ENCODE results near the gene SLC25A46.
"Not testable (repeated sequence)": the region's sequence is repeated elsewhere in the genome, so short reads cannot be mapped to it uniquely, and the experiment has no call there.

Gene SLC25A46

DNA sequence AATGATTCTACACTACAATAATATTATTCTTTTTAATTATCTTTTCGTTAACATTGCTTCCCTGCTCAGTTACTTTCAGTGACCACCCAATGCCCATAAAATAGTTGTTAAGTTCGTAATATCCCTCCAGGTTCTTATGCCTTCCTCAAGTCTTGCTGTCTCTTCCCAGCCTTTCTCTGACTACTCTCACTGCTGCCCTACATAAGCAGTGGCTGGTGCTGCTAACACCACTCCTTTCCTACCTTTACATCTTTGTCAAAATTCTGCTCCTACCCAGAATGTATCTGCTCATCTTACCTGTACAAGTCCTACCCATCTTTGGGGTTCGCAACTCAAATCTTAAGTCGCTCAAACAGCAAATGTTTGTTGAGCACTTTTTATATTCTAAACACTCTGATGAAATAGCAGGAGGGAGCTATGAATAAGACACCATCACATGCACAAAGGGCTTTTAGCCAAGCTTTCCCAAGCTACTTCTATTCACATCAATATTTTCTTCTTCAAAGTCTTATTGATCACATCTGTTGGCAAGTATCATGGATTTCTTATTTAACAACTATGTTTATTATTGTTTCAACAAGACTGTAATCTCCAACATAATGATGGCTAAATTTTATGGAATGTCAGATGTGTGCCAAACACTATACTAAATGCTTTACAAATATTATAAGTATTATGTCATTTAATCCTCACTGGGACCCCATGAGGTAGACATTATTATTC, 29.5 kb downstream of the SLC25A46 start:
- TF ChIP-seq CTCF (IDR thresholded peaks at IDR 0.05; ENCODE audit: low read depth, low read length), result no peak
- H3K27me3 ChIP-seq (ENCODE audit: insufficient read depth, low read depth, severe bottlenecking), result no peaks in the 10 kb centered on the region
- H3K4me3 ChIP-seq (ENCODE audit: low read depth, low read length), result no peak overlapping the region
- no peaks in the 10 kb centered on the region for H3K9me3 ChIP-seq (ENCODE audit: severe bottlenecking)
- DNase-seq, result no peak
- H3K27ac ChIP-seq, result no peak overlapping the region
- H3K36me3 ChIP-seq, result no peaks in the 10 kb centered on the region

DNA sequence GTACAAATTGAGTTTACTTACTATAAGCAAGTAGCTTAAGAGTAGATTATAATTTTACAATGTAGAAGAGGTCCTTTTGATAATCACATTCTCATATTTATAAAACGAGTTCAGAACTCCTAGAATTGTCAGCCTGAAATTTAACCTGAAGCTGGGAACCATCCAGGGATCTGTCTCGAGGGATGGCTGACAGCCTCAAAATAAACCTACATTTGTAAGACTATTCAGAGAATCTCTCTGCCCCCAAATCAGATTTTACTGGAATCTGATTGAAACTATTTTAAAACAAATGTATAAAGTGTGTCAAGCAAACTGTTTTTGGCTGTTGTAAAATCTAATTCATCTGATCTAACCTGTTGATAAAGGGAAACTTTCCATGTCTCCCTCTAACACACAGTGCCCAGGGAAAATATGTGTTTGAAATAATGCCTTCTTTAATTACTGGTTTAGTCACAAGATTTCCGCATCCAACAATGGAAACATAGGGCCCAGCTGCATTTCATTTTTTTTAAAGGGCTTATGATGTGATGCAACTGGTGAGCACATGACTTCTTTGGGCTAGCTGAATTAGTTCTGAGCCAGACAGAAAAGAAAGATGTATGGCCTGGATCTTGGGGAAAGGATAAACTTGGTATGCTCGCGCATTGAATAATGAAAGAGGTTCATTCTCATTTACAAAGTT, 30.3 kb downstream of the SLC25A46 start:
- Histone ChIP-seq H3K4me3 (ENCODE audit: low read depth, low read length) (no peak overlapping the region), H3K9me3 (ENCODE audit: severe bottlenecking) (no peaks in the 10 kb centered on the region), H3K27ac (no peak overlapping the region), H3K36me3 (no peaks in the 10 kb centered on the region), H3K27me3 (ENCODE audit: insufficient read depth, low read depth, severe bottlenecking) (no peaks in the 10 kb centered on the region)
- TF ChIP-seq CTCF (IDR thresholded peaks at IDR 0.05; ENCODE audit: low read depth, low read length), result no peak
- DNase-seq, result no peak

GRCh38 chr5:110770286-110770685, 31.5 kb downstream of the SLC25A46 start:
- H3K9me3 ChIP-seq (ENCODE audit: severe bottlenecking), result no peaks in the 10 kb centered on the region
- H3K4me3 ChIP-seq (ENCODE audit: low read depth, low read length), result no peak overlapping the region
- H3K27ac ChIP-seq, result no peak overlapping the region
- no peaks in the 10 kb centered on the region for H3K36me3 ChIP-seq
- TF ChIP-seq CTCF (IDR thresholded peaks at IDR 0.05; ENCODE audit: low read depth, low read length), result no peak
- no peak for DNase-seq
- no peaks in the 10 kb centered on the region for H3K27me3 ChIP-seq (ENCODE audit: insufficient read depth, low read depth, severe bottlenecking)

GRCh38 chr5:110784901-110785300, 46.1 kb downstream of the SLC25A46 start:
- Histone ChIP-seq H3K27ac (no peak overlapping the region), H3K9me3 (ENCODE audit: severe bottlenecking) (no peaks in the 10 kb centered on the region), H3K4me3 (ENCODE audit: low read depth, low read length) (no peak overlapping the region), H3K27me3 (ENCODE audit: insufficient read depth, low read depth, severe bottlenecking) (no peaks in the 10 kb centered on the region), H3K36me3 (no peaks in the 10 kb centered on the region)
- no peak for TF ChIP-seq CTCF (IDR thresholded peaks at IDR 0.05; ENCODE audit: low read depth, low read length)
- DNase-seq, result no peak

DNA sequence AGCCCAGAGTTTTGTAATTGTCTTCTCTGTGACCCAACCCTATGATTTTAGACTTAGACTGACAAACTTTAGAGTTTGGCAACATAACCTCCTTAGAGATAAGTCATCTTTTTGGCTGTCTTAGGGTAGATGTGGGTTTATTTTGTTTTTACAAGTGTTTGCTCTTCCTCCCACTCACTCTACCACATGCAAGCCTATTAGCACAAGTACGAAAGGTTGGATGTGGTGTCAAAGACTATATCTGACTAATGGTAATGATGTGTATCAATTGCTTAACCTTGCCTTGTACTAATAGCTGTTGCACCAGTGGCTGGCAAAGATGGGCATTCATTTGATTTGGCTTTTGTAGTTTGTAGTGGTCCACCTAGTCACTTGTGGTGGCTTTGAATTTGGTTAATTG, 46.5 kb downstream of the SLC25A46 start:
- no peaks in the 10 kb centered on the region for H3K27me3 ChIP-seq (ENCODE audit: insufficient read depth, low read depth, severe bottlenecking)
- no peaks in the 10 kb centered on the region for H3K36me3 ChIP-seq
- no peak overlapping the region for H3K4me3 ChIP-seq (ENCODE audit: low read depth, low read length)
- no peak for TF ChIP-seq CTCF (IDR thresholded peaks at IDR 0.05; ENCODE audit: low read depth, low read length)
- H3K27ac ChIP-seq, result no peak overlapping the region
- H3K9me3 ChIP-seq (ENCODE audit: severe bottlenecking), result no peaks in the 10 kb centered on the region
- no peak for DNase-seq

- H3K36me3 ChIP-seq; H3K27ac ChIP-seq; H3K27me3 ChIP-seq (ENCODE audit: insufficient read depth, low read depth, severe bottlenecking); DNase-seq; H3K4me3 ChIP-seq (ENCODE audit: low read depth, low read length); H3K9me3 ChIP-seq (ENCODE audit: severe bottlenecking): not testable (repeated sequence)
Observed at GRCh38 chr5:110788006-110788405, 49.2 kb downstream of the SLC25A46 start.

Measured in WERI-Rb-1 (cell line).